Measurements from ENCODE around the gene EMILIN1. TPM values are rescaled to one million over a fixed set of nuclear protein-coding genes. Genes with fewer than 3 reads are reported as not detected.

EMILIN1 gene
- total and polyA plus RNA-seq, 10 of the 15 experiments (the other 5 are each of a cell fraction or from before 2014, with no cell fraction given), result 0.01 to 2.3 (median 1.2) TPM; not detected in 2

GRCh38 chr2:27050996-27051901 lies 27.2 kb upstream of the EMILIN1 start, which contains the start of gene AGBL5 (continued):
- peak; percentile 84; the same call in 1 of the 2 replicates for TF ChIP-seq ZBTB40 (IDR thresholded peaks at IDR 0.05; ENCODE audit: borderline replicate concordance)
- TF ChIP-seq SMARCA5 (IDR thresholded peaks at IDR 0.05), result peak; percentile 92
- TF ChIP-seq REST (IDR thresholded peaks at IDR 0.05; ENCODE audit: low read depth, low read length), result no peak
- peak; percentile 99 for TF ChIP-seq ZNF24 (IDR thresholded peaks at IDR 0.05)
- TF ChIP-seq MXI1 (IDR thresholded peaks at IDR 0.05; ENCODE audit: low read depth, low read length), result no peak; the same call in none of the 2 replicates
- TF ChIP-seq NRF1 (conservative IDR thresholded peaks at IDR 0.05; ENCODE audit: low read depth, low read length), result no peak
- peak; percentile 85; the same call in 1 of the 2 replicates for TF ChIP-seq TCF7 (IDR thresholded peaks at IDR 0.05; ENCODE audit: borderline replicate concordance)
- TF ChIP-seq RAD51 (IDR thresholded peaks at IDR 0.05), result no peak; the same call in 1 of the 2 replicates
- peak; percentile 98 for TF ChIP-seq TARDBP (IDR thresholded peaks at IDR 0.05; ENCODE audit: borderline replicate concordance)
- peak; percentile 52; the same call in 1 of the 2 replicates for TF ChIP-seq BMI1 (IDR thresholded peaks at IDR 0.05; ENCODE audit: borderline replicate concordance)
- TF ChIP-seq SP1 (IDR thresholded peaks at IDR 0.05; ENCODE audit: low read depth, low read length), result peak; percentile 91
- TF ChIP-seq CEBPB (IDR thresholded peaks at IDR 0.05; ENCODE audit: borderline replicate concordance in 1 of 2, low read depth in 2 of 2, low read length in 2 of 2), result peak in 1 of 2 experiments; percentile 37; a peak in 1 of 4 replicates
- peak; percentile 89 for TF ChIP-seq POLR2A (IDR thresholded peaks at IDR 0.05; ENCODE audit: low read depth, low read length)
- no peak for TF ChIP-seq BCL11A (IDR thresholded peaks at IDR 0.05; ENCODE audit: low read depth, low read length)
- TF ChIP-seq YBX1 (IDR thresholded peaks at IDR 0.05), result no peak
- peak; percentile 67 for TF ChIP-seq MLLT1 (IDR thresholded peaks at IDR 0.05)
- TF ChIP-seq SREBF2 (IDR thresholded peaks at IDR 0.05; ENCODE audit: low read length), result peak; percentile 92
- TF ChIP-seq PBX3 (IDR thresholded peaks at IDR 0.05; ENCODE audit: insufficient replicate concordance, low read depth, low read length), result peak; percentile 54
- peak; percentile 96 for TF ChIP-seq NBN (IDR thresholded peaks at IDR 0.05)

Measured in GM12878 (cell line).